GM21737 (cell line): Measurements from ENCODE around the gene CSNK1D.

Experiments used
- ATAC-seq: cut with Tn5 transposase; IDR thresholded peaks from one replicate; pipeline ENCODE4 v1.9.1; 2021; ENCODE audit warnings: mild to moderate bottlenecking, moderate library complexity; ENCODE audit not compliant: unreplicated experiment

CSNK1D gene

DNA sequence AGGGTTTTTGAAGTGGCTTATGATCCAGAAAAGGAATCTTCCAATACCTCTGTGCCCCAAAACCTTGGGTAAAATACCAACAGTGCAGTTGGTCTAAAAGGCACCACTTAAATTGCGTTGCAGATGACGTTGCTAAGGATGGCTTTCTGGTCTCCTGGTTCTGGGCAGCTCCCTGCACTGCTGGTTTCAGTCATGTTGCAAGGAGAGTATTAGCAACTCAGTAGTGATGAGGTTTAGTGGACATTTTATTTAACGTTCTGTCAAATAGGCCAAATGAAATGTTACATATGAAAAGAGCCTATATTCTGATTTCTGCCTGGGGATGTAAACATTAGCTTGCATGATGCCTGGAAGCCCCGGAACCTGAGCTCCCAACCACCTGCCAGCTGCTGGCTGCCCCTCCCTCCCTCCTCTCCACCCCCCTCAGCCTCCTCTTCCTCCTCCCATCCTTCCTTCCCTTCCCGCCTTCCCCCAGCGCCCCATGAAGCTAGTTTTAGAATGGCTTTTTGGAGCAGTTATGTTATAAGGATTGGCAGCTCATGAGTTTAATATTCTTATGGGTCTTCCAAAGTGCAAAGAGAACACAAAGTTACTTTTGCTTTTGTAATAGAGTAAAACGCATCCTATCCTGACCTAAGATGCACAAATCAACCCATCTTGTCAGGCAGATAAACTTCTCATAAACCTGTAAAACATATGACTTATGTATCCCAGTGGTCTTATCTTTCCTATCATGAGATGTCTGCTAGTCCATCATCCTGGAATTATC is 23.2 kb upstream of the CSNK1D start:
- no peak for ATAC-seq

DNA sequence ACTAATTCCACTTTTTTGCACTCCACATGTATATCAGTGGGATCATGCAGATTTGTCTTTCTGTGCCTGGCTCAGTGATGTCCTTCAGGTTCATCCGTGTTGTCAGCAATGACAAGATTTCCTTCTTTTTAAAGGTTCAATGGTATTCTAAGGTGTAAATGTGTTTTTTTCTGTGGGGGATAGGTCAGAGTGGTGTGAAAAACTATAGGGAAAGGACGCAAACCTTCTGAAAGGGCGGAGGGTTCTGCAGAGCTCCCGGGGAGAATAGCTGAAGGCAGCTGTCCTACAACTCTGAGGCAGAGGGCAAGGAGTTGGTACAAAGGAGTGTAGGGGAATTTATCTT is 21.9 kb upstream of the CSNK1D start:
- ATAC-seq = no peak

DNA sequence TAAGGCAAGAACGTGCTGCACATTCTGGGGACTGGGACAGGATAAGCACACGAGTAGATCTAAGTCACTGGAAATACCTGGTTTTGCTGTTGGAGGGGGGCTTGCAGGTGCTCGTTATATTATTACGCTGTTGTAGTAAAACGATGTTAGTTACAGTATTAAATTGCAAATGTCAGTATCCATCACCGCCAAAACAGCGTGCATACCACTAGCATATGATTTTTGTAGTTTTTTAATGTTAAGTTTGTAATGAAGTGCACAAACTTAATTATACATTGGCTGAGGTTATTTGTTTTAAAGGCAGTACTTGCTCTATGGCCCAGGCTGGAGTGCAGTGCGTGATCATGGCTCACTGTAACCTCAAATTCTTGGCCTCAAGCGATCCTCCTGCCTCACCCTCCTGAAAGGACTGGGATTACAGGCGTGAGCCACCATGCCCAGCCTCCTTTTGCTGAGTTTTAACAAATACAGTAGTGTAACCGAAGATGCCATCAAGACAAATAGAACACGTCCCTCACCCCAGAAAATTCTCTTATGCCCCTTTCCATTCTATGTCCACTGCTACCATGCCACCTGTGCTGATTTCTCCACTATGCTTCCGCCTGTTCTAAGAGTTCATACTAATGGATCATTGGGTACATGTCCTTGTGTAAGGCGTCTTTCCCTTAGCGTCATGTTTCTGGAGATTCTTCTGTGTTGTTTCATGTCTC is 20.7 kb upstream of the CSNK1D start:
- no peak for ATAC-seq

DNA sequence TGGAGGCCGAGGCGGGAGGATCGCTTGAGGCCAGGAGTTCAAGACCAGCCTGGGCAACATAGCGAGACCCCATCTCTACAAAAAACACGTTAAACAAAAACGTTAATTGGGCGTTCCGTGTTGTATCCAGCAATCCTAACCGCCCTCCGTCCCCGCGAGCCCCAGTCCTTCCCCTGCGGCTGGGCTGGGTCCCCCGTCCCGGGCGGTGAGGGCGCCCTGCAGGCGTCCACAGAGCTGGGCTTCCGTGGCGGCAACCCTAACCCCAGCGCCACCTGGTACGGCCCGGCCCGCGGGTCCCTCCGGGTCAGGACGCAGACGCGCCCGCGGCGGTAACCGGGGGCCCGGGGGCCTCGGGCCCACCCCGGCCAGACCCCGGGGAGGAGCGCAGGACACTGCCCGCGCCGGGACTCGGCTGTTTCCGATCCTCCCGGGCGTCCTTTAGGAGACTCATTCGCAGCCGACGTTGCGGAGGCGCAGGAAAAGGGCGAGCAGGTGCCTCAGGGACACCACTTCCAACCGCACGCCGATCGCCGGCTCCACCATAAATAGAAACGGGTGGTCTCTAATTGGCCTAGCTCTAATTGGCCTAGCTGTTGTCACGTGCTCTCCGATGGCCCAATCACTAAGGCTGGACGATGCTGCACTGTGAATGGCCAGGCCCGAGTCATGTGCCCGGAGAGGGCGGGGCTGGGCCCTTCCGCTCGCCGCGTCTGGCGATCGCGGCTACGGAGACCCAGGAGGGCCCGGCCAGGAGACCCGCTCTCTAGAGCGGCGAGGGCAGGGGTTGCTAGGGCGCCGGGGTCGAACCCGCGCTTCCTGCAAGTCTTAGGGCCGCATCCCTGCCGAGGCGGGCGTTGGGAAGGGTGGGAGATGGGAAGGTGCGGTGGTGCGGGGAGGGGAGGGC is 19.0 kb upstream of the CSNK1D start:
- ATAC-seq = peak; percentile 86

DNA sequence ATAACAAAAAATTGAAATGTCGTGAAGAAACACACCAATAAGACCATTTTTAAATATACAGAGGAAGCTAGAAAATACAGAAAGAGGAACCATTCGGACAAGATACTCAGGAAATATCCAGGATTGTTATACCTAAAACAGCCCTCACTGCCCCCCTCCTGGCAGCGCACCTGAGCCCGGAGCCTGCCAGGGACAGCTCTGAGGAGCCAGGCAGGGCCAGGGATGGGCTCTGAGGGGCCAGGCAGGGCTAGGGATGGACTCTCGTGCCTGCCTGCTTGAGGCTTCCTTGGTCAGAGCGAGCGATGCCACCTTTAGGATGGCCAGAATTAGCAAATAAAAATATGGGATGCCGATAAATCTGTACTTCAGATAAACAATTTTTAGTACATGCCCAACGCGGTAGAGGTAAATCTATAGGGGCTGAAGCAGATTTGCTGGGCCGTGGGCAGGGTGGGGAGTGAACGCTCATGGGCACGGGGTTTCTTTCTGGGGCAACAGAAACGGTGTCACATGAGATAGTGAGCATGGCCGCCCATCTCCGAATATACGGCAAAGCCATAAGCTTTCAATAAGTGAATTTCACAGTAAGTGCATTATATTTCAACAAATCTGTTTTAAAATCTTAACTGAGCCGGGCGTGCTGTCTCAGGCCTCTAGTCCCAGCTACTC is 18.2 kb upstream of the CSNK1D start:
- no peak for ATAC-seq

DNA sequence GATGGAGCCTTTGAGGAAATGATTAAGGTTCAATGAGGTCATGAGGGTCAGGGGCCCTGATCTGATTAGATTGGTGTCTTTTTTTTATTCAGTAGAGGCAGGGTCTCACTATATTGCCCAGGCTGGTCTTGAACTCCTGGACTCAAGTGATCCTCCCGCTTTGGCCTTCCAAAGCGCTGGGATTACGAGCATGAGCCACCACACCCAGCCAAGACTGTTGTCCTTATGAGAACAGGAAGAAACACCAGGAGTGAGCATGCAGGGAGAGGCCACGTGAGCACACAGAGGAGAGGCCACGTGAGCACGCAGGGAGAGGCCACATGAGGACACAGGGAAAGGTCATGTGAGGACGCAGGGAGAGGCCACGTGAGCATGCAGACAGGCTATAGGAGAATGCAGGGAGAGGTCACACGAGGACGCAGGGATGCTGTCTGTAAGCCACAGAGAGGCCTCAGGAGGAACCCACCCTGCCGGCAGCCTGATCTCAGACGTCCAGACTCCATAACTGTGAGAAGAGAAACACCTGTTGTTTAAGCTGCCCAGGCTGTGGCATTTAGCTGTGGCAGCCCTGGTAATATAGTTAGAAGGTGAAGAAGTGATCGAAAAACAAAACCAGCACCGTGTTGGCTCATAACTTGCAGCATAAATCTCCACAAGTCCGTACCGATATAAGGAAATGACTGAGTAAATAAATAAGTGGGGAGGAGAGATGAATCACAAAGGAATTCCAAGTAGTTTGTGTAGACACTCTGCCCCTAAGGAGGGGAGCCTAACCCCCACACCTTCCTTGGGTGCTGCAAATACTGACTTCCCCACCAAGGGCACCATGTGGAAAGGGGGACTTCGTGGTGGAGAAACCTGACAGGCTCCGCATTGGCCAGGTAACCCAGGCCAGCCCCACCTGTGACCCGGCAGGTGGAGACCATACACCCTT is 14.6 kb upstream of the CSNK1D start:
- no peak for ATAC-seq

DNA sequence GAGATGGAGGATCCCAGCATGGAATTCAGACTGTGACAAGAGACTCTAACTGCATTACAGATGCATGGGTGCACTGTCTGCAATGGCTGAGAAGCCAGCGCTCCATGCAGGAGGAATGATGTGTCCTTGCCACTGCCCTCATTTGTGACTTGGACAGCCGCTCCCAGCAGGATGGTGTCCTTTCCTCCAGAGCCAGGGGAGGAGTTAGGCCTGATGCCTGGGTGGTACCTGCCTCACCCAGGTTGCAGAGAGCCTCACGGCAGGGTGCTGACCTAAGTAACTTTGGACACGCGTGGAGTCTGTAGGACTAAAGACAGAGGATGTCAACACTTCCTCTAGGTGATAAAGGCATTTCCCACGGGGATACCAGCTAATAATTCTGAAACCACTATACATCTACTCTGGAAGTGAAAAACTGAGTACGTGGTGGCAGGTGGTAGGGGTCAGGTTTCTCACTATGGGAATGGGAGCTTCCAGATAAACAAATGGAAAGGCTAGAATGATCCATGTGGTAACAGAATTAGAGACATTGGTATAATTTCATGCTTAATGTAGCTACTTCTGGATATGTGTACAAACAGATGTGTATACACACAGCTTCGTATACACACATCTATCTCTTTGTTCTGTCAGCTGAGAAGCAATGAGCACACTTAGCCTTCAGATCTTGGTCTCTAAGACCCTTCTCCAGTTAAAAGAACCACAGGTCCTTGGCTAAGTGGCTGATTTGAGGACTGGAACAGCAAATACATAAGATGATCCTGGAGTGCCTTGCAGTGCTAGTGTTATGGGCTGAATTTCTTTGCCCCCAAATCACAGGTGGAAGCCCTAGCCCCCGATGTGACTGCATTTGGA is 13.7 kb upstream of the CSNK1D start:
- ATAC-seq = no peak

DNA sequence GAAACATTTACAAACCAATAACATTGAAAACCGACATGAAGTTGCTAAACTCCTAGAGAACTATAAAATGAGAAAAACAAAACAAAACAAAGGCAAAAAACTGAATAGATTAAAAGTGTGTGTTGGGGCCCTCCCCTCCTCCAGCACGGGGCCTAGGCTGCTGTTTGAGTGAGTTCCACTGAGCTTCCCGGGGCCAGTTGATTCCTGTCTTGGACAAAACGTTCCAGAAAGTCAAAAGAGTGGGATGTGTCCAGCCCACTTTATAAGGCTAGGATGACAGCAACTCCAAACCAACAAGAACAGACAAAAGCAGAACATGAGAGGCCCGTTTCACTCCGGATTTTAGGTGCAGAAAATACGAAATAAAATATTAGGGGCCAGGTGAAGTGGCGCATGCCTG is 11.6 kb upstream of the CSNK1D start:
- ATAC-seq = no peak

DNA sequence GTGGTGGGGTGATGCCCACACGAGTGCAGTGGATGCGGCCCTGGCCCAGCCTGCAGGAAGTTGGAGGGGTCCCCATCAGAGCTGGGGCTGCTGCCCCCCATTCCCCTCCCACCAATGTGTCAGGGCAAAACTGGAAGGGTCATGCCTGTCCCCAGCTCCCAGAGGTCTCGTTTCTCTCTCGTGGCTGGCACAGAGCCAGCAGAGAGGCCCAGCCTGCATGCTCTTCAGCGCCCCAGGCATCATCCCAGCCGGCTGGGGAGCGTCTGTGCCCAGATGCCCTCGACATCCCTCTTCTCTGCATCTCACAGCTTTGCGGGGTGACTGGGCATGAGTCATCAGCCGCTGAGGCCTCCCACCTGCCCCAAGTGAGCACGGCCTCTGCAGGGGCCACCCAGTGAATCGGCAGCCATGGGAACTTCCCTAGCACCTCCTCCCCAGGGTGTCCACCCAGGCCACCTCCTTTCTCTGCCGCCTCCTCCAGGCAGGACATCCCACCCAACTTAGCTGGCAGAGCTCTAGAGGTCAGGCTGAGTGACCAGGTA is 9.8 kb upstream of the CSNK1D start:
- no peak for ATAC-seq

DNA sequence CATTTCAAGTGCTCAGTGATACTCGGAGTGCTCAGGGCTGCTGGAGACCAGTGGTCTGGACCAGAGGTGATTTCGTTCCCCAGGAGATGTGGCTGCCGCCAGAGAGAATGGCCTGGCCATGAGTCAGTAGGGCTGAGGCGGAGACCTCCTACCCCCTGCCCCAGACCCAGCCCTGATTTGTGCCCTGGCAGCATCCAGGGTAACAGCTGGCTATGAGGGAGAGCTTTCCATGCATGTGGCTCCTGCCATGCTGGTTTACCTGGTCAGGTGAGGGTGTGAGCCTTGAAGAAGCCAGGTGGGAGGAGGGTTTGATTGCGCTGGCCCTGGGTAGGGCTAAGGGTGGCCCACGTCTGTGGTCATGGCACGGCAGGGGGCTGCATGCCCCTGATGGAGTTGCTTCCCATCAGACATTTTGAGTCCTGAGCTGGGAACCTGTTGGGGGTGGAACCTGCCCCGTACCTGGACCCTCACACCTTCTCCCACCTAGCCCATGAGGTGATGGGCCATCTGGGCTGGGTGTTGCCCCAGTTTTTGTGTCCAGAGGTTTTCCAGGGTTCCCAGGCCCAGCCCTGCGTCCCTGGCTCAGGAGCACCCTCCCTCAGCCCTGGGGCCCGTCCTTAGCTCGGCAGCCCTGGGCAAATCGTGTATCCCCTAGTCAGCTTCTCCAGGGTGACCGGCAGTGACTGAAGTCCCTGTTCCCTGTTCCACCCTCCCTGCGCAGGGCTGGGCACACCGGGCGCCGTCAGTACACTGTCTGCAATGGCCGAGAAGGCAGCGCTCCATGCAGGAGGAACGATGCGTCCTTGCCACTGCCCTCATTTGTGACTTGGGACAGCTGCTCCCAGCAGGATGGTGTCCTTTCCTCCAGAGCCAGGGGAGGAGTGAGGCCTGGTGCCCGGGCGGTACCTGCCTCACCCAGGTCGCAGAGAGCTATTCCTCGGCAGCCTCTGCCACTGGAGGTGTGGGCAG is 9.0 kb upstream of the CSNK1D start:
- no peak for ATAC-seq

DNA sequence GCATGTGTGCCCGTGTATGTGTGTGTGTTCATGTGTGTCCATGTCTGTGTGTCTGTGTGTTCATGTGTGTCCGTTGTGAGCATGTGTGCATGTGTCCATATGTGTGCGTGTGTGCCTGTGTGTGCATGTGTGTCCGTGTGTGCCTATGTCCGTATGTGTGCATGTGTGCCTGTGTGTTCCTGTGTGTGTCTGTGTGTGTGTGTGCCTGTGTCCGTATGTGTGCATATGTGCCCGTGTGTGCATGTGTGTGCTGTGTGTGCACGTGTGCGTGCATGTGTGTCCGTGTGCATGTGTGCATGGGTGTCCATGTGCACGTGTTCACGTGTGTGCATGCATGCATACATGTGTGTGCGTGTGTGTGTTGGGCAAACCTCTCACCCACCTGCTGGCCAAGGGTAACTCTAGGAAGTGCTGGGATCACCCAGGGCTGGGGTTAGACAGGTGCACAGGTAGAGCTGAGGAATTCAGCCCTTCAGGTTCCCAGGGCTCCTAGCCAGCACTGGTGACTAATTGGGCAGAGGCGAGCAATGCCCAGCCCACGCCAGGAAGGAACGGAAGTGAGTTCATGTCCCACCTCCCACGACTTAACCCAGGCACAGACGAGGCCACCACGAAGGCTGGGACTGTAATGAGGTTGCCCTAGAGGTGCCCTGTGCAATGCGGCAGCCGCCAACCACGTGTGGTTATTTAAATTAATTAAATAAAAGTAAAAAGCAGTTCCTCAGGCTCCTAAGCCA is 8.2 kb upstream of the CSNK1D start:
- no peak for ATAC-seq

DNA sequence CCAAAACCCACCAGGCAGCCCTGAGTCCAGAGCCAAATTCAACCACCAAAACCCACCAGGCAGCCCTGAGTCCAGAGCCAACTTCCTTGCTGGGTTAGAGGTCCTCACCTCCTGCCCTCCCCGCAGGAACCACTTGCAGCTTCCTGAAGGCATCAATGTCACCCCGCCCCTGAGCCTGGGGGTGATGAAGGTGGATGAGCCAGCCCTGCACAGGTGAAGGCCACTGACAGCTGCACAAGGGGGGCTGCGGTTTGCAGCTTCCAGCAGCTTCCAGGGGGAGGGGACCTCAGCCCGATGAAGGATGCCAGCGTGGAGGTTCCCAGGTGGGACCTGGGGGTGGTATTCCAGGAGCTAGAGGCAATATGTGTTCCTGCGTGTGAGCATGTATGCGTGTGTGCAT is 7.6 kb upstream of the CSNK1D start:
- ATAC-seq = no peak

DNA sequence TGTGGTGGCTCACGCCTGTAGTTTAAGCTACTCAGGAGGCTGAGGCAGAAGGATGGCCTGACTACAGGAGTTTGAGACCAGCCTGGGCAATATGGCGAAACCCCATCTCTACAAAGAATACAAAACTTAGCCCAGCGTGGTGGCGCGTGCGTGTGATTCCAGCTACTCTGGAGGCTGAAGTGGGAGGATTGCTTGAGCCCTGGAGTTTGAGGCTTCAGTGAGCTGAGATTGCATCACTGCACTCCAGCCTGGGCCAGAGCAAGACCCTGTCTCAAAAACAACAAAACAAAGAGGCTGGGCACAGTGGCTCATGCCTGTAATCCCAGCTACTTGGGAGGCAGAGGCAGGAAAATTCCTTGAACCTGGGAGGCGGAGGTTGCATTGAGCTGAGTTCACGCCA is 7.0 kb upstream of the CSNK1D start:
- no peak for ATAC-seq

DNA sequence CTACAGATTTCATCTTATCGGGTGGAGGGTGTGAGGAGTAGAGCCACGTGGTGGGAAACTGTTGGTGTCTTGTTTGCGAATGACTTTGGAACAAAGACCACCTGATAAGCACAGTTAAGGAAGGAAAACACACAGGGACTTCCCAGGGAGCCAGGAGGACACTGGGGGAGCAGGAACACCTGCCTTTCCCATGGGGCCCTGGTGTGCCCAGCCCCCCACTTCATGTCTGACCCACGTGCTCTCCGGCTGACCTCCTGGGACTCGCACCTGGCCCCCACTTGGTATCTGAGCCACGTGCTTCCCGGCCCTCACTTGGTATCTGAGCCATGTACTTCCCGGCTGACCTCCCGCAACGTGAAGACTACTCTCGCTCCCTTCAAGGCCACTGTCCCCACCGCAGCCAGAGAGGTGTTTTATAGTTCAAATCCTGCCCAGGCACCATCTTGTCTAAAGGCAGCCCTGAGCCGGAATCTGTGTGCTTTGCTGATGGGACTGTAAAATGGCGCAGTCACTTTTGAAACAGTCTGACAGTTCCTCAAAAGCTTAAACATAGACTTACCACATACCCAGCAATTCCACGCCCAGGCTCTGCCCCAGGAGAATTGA is 5.4 kb upstream of the CSNK1D start:
- no peak for ATAC-seq

DNA sequence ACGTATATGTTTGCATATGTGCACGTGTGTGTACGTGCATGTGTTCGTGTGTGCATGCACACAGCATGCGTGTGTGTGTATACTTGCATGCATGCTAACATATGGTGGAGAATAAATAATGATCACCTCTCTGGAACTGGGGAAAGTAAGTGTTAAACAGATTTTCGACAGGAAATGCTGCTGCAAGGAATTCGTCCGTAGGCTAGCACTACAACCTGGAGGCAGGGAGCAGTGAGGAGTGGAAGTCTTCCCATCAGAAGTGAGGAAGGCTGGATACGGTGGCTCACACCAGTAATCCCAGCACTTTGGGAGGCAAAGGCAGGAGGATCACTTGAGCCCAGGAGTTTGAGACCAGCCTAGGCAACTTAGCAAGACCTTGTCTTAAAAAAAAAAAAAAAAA is 4.8 kb upstream of the CSNK1D start:
- ATAC-seq = no peak

DNA sequence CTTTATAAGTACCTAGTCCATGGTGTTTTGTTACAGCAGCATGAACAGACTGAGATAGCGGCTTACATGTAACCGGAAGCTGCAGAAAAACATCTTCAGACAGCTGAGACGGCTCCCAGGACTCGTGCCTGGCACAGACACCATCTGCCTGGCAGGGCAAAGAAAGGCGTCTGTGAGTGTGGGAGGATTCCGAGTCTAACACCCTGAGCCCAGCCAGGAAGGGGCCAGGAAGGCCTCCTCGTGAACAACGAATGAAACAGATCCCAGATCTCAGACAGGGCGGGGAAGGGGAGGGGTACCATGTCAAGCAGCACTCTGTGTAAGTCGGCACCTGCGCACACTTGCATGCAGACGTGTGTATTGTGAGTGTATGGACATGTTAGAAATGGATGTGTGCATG is 4.4 kb upstream of the CSNK1D start:
- no peak for ATAC-seq

DNA sequence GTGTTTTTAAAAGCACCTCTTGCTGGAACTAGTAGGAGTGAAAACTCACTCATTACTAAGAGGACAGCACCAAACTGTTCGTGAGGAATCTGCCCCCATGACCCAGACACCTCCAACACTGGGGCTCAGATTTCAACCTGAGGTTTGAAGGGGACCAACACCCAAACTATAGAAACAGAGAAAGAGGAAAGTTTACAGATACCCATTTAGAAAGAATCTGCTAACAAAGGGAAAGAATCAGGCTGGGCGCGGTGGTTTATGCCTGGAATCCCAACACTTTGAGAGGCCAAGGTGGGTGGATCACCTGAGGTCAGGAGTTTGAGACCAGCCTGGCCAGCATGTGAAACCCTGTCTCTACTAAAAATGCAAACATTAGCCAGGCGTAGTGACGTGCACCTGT is 3.4 kb upstream of the CSNK1D start:
- no peak for ATAC-seq
